GM12891 (cell line): Measurements from ENCODE around the gene OSBP. TPM values are rescaled to one million over a fixed set of nuclear protein-coding genes. Genes with fewer than 3 reads are reported as not detected.

ENCODE experiments used
- DNase-seq: peaks from one replicate; pipeline ENCODE4 v3.0.0; 2011; ENCODE audit warnings: low spot score; ENCODE audit not compliant: insufficient read length
- FAIRE-seq: peaks from 2 replicates; lab custom pipeline; 2011; peaks lifted over from hg19 to GRCh38; lab: Jason Lieb, UNC
- PAX5 ChIP-seq: IDR thresholded peaks from 2 replicates; pipeline ENCODE4 v1.6.1; 2011; ENCODE audit warnings: low read length, moderate library complexity, mild to moderate bottlenecking; ENCODE audit not compliant: insufficient read depth, severe bottlenecking
- POLR2A ChIP-seq: IDR thresholded peaks from 2 replicates; pipeline ENCODE4 v1.6.1; 2011; ENCODE audit warnings: low read depth, low read length, control low read depth
- POLR2AphosphoS5 ChIP-seq: IDR thresholded peaks from 2 replicates; pipeline ENCODE4 v1.6.1; 2011; ENCODE audit warnings: low read depth, low read length, control low read depth
- POU2F2 ChIP-seq: IDR thresholded peaks from 2 replicates; pipeline ENCODE4 v1.6.1; 2011; ENCODE audit warnings: low read depth, mild to moderate bottlenecking, control low read depth, low read length, moderate library complexity
- SPI1 ChIP-seq: IDR thresholded peaks from 2 replicates; pipeline ENCODE4 v1.6.1; 2011; ENCODE audit warnings: low read depth, low read length, control low read depth
- TAF1 ChIP-seq: IDR thresholded peaks from 2 replicates; pipeline ENCODE4 v1.6.1; 2011; ENCODE audit warnings: low read depth, low read length, control low read depth
- polyA plus RNA-seq: library from polyadenylated mRNA; unstranded; fragments of >200 nt; gene quantifications from one replicate; pipeline ENCODE4 v1.2.1, GENCODE V29; 2012; ENCODE audit warnings: low read depth, missing spikeins, inconsistent platforms; ENCODE audit not compliant: missing spikeins

Gene OSBP
- 17.7 TPM for polyA plus RNA-seq

DNA sequence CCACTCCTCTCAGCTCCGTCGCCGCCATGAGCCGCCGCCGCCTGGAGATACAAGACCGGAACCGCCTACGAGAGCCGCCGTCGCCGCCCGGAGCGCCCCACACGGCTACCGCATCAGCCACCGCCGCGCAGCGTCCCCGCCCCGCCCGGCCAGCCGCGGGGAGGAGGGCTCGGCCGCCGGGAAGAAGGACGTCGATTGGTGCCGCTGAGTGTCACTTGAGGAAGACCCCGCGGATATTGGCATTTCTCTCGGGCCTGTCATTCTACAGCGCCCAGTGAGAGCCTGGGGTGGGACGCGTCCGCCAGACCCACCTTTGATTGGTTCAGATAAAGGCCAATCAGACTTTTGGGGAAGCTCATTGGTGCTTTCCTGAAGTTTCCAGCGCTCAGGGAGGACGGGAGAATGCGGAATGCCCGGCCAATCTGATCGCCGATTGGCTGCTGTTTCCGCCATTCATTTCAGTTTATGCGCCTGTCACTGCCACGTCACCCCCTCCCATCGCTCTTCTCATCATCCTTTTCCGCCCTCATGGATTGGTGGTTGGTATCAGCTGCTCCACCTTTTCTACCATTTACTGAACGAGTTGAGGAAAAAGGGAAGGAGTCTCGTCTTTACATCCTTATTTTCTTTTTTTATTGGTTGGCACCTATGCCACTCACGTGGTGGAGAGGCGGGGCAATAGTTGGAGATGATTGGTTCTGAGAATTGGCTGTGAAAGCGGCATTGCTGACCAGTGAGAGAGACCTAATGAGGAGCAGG is at the start of gene OSBP:
Gene OSBP (minus strand): TSS at position 138 of the 759 bp plus-strand sequence. CDS start 110 bp downstream, at position 28.
- DNase-seq (peak; percentile 86), FAIRE-seq (peak; percentile 96)
- TF ChIP-seq POU2F2: no peak
- TF ChIP-seq TAF1: peak; percentile 59; the same call in 1 of the 2 replicates
- TF ChIP-seq SPI1: no peak
- TF ChIP-seq POLR2A: 0 out of 2 replicates have a peak, but pooled peaks have one; percentile 19

DNA sequence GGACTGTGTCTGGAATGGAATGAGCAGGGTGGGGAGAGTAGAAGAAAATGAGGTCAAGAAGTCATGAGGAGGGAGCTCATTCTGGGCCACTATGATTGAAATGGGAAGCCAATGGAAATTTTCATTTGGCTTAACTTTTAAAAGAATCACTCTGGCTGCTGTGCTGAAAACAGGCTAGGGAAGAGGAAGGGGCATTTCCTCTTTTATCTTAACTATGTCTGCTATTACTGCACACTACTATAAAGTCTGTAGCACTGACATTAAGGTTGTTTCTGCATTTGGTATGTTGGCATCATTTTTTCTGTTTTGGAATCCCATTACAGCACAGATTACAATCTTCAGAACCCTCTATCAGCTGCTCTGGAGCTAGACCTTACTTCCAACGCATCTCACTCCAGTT is 45.0 kb upstream of the OSBP start:
- DNase-seq (no peak), FAIRE-seq (no peak)
- no peak for TF ChIP-seq TAF1
- TF ChIP-seq SPI1: peak; percentile 75
- TF ChIP-seq POLR2A: no peak
- no peak for TF ChIP-seq POLR2AphosphoS5

DNA sequence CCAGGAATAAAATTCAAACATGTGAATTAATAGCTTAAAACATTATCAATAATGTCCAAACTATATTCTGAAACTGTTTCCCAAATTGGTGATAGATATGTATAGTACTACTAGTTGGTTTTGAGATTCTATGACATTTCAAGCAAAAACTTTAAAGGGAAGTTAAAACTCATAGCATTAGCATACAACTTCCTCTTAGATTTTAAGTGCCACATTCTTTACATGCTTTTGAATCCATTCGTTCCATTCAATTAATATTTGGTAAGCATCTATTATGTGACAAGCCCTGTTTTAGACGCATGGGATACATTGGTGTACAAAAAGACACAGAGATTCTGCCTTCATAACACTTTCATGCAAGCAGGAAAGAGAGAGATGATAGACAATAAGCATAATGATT is 44.4 kb upstream of the OSBP start:
- FAIRE-seq (no peak), DNase-seq (no peak)
- no peak for TF ChIP-seq TAF1
- no peak for TF ChIP-seq SPI1

- TF ChIP-seq PAX5 (no peak), POU2F2 (no peak), POLR2AphosphoS5 (no peak), SPI1 (no peak), TAF1 (no peak), POLR2A (no peak)
- no peak for FAIRE-seq
- no peak for DNase-seq
Measured at GRCh38 chr11:59658036-59658435, 42.5 kb upstream of the OSBP start.

DNA sequence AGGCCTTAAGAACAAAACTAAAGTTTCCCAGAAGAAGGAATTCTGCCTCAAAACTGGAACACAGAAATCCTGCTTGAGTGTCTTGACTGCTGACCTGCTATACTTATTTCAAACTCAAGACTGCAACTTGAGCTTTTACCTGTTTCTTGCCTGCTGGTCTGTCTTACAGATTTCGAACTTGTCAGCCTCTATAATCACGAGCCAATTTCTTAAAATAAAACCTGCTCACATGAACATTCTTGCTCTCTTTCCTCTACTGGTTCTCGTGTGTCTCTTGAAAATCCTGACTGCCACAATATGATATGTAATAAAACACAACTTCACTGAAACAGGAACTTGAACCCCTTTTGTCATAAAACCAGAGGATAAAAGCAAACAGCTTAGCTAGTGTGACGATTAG is 39.3 kb upstream of the OSBP start:
- FAIRE-seq: no peak
- no peak for DNase-seq
- TF ChIP-seq PAX5 (no peak), TAF1 (no peak), POU2F2 (no peak), POLR2A (no peak), POLR2AphosphoS5 (no peak), SPI1 (no peak)

- FAIRE-seq (no peak), DNase-seq (no peak)
- TF ChIP-seq SPI1 (no peak), TAF1 (no peak), POLR2A (no peak), PAX5 (no peak), POU2F2 (no peak), POLR2AphosphoS5 (no peak)
Measured at GRCh38 chr11:59647245-59647980, 31.8 kb upstream of the OSBP start.

DNA sequence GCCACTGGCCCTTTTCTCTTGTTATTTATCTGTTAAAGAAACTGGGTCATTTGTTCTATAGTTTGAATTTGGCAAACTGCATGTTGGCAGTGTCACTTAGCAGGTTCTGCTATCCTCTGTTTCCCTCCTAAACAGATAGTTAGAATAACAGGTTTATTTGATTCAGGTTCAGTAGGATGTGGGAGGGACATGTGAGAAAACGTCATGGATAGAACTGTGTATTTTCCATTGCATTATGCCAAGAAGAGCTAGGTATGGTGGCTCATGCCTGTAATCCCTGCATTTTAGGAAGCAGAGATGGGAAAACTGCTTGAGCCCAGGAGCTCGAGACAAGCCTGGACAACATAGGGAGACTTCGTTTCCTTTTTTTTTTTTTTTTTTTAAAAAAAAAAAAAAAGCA is 29.0 kb upstream of the OSBP start:
- FAIRE-seq (no peak), DNase-seq (no peak)
- TF ChIP-seq POLR2A: no peak
- TF ChIP-seq SPI1: no peak
- TF ChIP-seq POLR2AphosphoS5: no peak
- no peak for TF ChIP-seq POU2F2
- no peak for TF ChIP-seq PAX5
- no peak for TF ChIP-seq TAF1

GRCh38 chr11:59643390-59643789 is 27.8 kb upstream of the OSBP start:
- FAIRE-seq (no peak), DNase-seq (no peak)
- no peak for TF ChIP-seq POU2F2
- no peak for TF ChIP-seq POLR2AphosphoS5
- no peak for TF ChIP-seq SPI1
- no peak for TF ChIP-seq PAX5
- no peak for TF ChIP-seq TAF1
- no peak for TF ChIP-seq POLR2A

DNA sequence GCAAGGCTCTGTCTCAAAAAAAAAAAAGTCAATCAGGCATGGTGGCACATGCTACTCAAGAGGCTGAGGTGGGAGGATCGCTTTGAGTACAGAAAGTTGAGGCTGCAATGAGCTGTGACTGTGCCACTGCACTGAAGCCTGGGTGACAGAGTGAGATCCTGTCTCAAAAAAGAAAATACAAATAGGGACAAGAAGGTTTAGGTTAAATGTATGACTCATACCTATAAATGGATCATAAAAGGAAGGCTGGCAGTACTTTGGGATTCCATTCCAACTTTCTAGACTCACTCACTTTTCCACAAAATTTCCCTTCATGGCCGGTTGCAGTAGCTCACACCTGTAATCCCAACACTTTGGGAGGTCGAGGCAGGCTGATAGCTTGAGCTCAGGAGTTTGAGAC is 25.6 kb upstream of the OSBP start:
- FAIRE-seq: no peak
- TF ChIP-seq TAF1 (no peak), POU2F2 (no peak), SPI1 (no peak)
- DNase-seq: no peak

- no peak for FAIRE-seq
- TF ChIP-seq PAX5 (no peak), POLR2A (no peak), POU2F2 (no peak), SPI1 (no peak), POLR2AphosphoS5 (no peak), TAF1 (no peak)
- no peak for DNase-seq
Measured at GRCh38 chr11:59630493-59630892, 14.9 kb upstream of the OSBP start.
